ENCODE results near the gene ANKMY1. TPM values are rescaled to one million over a fixed set of nuclear protein-coding genes. Genes with fewer than 3 reads are reported as not detected.
A peak's percentile ranks its signal among the peaks of the same experiment; 100 is the strongest.

ANKMY1 gene
- total and polyA plus RNA-seq, 2 of the 8 experiments (the other 6 are each of a cell fraction or from before 2014, with no cell fraction given) = 4.5 to 4.8 TPM

- no peak overlapping the region for H2BK20ac ChIP-seq (ENCODE audit: low read length)
- H4K20me1 ChIP-seq (replicated peaks in 1 of 2; ENCODE audit: control insufficient read depth in 1 of 2, insufficient read depth in 2 of 2, low read length in 2 of 2) = peaks cover 8 to 16% of the 10 kb centered on the region in 2 experiments
- POLR2A ChIA-PET (ENCODE audit: partially characterized antibody) = interaction anchor here (0.7 to 1.4 kb wide), 3 partner anchors 9 to 12 kb away, joined by 3 read pairs; partner anchors contain the start of genes CAPN10 and RNPEPL1
- no peak overlapping the region for H2BK15ac ChIP-seq (ENCODE audit: low read length)
- 0 out of 4 replicates have a peak, but pooled peaks cover 0 to 3% of the 10 kb centered on the region in 2 experiments for H3K79me2 ChIP-seq (ENCODE audit: control insufficient read depth in 1 of 2, insufficient read depth in 2 of 2, low read length in 2 of 2)
- no peak overlapping the region for H3K4ac ChIP-seq (replicated peaks; ENCODE audit: insufficient read length, low read depth, low read length)
- FAIRE-seq = no peak
- H2AFZ ChIP-seq (ENCODE audit: low read length) = no peak overlapping the region
- peak overlapping the region; percentile 25 for H4K8ac ChIP-seq (ENCODE audit: extremely low read depth, insufficient read depth, low read length)
- H3K9ac ChIP-seq (replicated peaks in 1 of 4; ENCODE audit: extremely low read depth in 1 of 4, low read depth in 3 of 4, low read length in 3 of 4) = no peak overlapping the region
- no peak overlapping the region for H4K5ac ChIP-seq (ENCODE audit: insufficient read length, low read depth, low read length)
- no peak overlapping the region for H3K4me3 ChIP-seq (ENCODE audit: extremely low read depth in 1 of 4, insufficient read depth in 2 of 4, low read depth in 3 of 4, low read length in 4 of 4)
- H3K4me1 ChIP-seq (replicated peaks in 1 of 4; ENCODE audit: control insufficient read depth in 3 of 4, insufficient read depth in 4 of 4, low read length in 3 of 4) = peaks cover 0 to 9% (median 0%) of the 10 kb centered on the region in 4 experiments; a peak in 2 of 7 replicates
- H3K18ac ChIP-seq (ENCODE audit: extremely low read depth, low read length) = no peak overlapping the region
- WGBS, 2 experiments (ENCODE audit: extremely low coverage in 1 of 2, insufficient coverage in 1 of 2, insufficient read length in 1 of 2, insufficient replicate concordance in 2 of 2, low coverage in 1 of 2, low lambda C conversion rate in 2 of 2, missing lambda C conversion rate in 1 of 2) = 90% methylated on average over 19 of the region's 26 CpGs; no CpG with 5 or more reads in 1 of the 2 experiments
- no peaks in the 10 kb centered on the region for H3K36me3 ChIP-seq (ENCODE audit: control insufficient read depth in 2 of 4, insufficient read depth in 4 of 4, low read length in 3 of 4)
- no peak overlapping the region for H2AK5ac ChIP-seq (ENCODE audit: low read depth, low read length)
- H4K91ac ChIP-seq (replicated peaks; ENCODE audit: insufficient read length, low read length) = no peak overlapping the region
- no peak overlapping the region for H3K56ac ChIP-seq (replicated peaks; ENCODE audit: insufficient read length, low read depth, low read length)
- no peaks in the 10 kb centered on the region for H3K27me3 ChIP-seq (replicated peaks in 1 of 4; ENCODE audit: control insufficient read depth in 3 of 4, extremely low read depth in 1 of 4, insufficient read depth in 3 of 4, low read length in 3 of 4)
- H3K4me2 ChIP-seq (ENCODE audit: insufficient read depth in 1 of 2, low read depth in 2 of 2, low read length in 2 of 2) = no peak overlapping the region
- H2BK120ac ChIP-seq (replicated peaks; ENCODE audit: low read depth, low read length) = no peak overlapping the region
- no peak overlapping the region for H3K14ac ChIP-seq (ENCODE audit: insufficient read length)
- no peaks in the 10 kb centered on the region for H3K9me3 ChIP-seq (ENCODE audit: insufficient read depth in 2 of 2, low read depth in 1 of 2, low read length in 1 of 2)
- H3K23me2 ChIP-seq (ENCODE audit: low read depth, low read length) = no peaks in the 10 kb centered on the region
- CTCF ChIA-PET (ENCODE audit: partially characterized antibody) = interaction anchor here (0.7 to 1.3 kb wide), 4 partner anchors 12 to 27 kb away, joined by 3 to 5 read pairs (median 3); no protein-coding TSS in a partner anchor
- H3K27ac ChIP-seq (ENCODE audit: low read depth, low read length) = no peak overlapping the region
- no peak for DNase-seq (ENCODE audit: low read depth in 1 of 2, low spot score in 2 of 2)
- H2BK5ac ChIP-seq (ENCODE audit: low read depth, low read length) = no peak overlapping the region
- no peak overlapping the region for H2BK12ac ChIP-seq (ENCODE audit: low read depth, low read length)
- H3K23ac ChIP-seq (ENCODE audit: insufficient read length) = no peak overlapping the region
- H3K79me1 ChIP-seq (ENCODE audit: low read depth, low read length) = peaks cover 5% of the 10 kb centered on the region
- TF ChIP-seq CHD1 (IDR thresholded peaks at IDR 0.05; ENCODE audit: low read depth, low read length) = no peak
- TF ChIP-seq RXRA (IDR thresholded peaks at IDR 0.05; ENCODE audit: insufficient read depth, low read depth, low read length) = no peak
- TF ChIP-seq BRCA1 (IDR thresholded peaks at IDR 0.05; ENCODE audit: low read depth, low read length) = no peak
- TF ChIP-seq BCL11A (IDR thresholded peaks at IDR 0.05; ENCODE audit: low read depth in 2 of 2, low read length in 2 of 2) = no peak
- no peak for TF ChIP-seq BACH1 (IDR thresholded peaks at IDR 0.05; ENCODE audit: low read length)
- no peak for TF ChIP-seq ATF2 (IDR thresholded peaks at IDR 0.05; ENCODE audit: low read length)
- no peak for TF ChIP-seq SP4 (IDR thresholded peaks at IDR 0.05; ENCODE audit: low read length)
- no peak for TF ChIP-seq EGR1 (IDR thresholded peaks at IDR 0.05; ENCODE audit: borderline replicate concordance, low read depth, low read length)
- no peak for TF ChIP-seq CEBPB (IDR thresholded peaks at IDR 0.05; ENCODE audit: low read depth, low read length)
- no peak for TF ChIP-seq SAP30 (IDR thresholded peaks at IDR 0.05; ENCODE audit: insufficient read depth, insufficient replicate concordance, low read length)
- TF ChIP-seq KDM4A (IDR thresholded peaks at IDR 0.05; ENCODE audit: low read depth, low read length, severe bottlenecking) = no peak
These were observed 19.7 kb upstream of the ANKMY1 start for GRCh38 chr2:240577281-240578109.
